ENCODE results near the gene SLC38A8.

Gene SLC38A8

GRCh38 chr16:84042308-84042878, at the start of gene SLC38A8:
SLC38A8 (minus strand) TSS chr16:84042795; CDS start chr16:84042157, 638 bp downstream.
- DNase-seq (ENCODE audit: low read depth in 2 of 2): no peak

GRCh38 chr16:84091460-84091859, 48.9 kb upstream of the SLC38A8 start:
- no peak for DNase-seq (ENCODE audit: low read depth in 2 of 2)

- DNase-seq (ENCODE audit: low read depth in 2 of 2): no peak
Observed at GRCh38 chr16:84090211-84090610, 47.6 kb upstream of the SLC38A8 start.

GRCh38 chr16:84088695-84089395, 46.2 kb upstream of the SLC38A8 start:
- peak; percentile 47 to 49 for DNase-seq (ENCODE audit: low read depth in 2 of 2)

GRCh38 chr16:84087466-84088151, 45.0 kb upstream of the SLC38A8 start:
- no peak for DNase-seq (ENCODE audit: low read depth in 2 of 2)

- DNase-seq (ENCODE audit: low read depth in 2 of 2): no peak
Observed at GRCh38 chr16:84087001-84087400, 44.4 kb upstream of the SLC38A8 start.

GRCh38 chr16:84086341-84086740, 43.7 kb upstream of the SLC38A8 start:
- DNase-seq (ENCODE audit: low read depth in 2 of 2): no peak

GRCh38 chr16:84085773-84086172, 43.2 kb upstream of the SLC38A8 start:
- no peak for DNase-seq (ENCODE audit: low read depth in 2 of 2)

- no peak for DNase-seq (ENCODE audit: low read depth in 2 of 2)
Observed at GRCh38 chr16:84085271-84085667, 42.7 kb upstream of the SLC38A8 start.

- peak; percentile 52 to 62 for DNase-seq (ENCODE audit: low read depth in 2 of 2)
Observed at GRCh38 chr16:84084570-84085270, 42.1 kb upstream of the SLC38A8 start.

GRCh38 chr16:84082835-84083569, 40.4 kb upstream of the SLC38A8 start:
- no peak for DNase-seq (ENCODE audit: low read depth in 2 of 2)

- no peak for DNase-seq (ENCODE audit: low read depth in 2 of 2)
Observed at GRCh38 chr16:84082110-84082509, 39.5 kb upstream of the SLC38A8 start.

- DNase-seq (ENCODE audit: low read depth in 2 of 2): no peak
Observed at GRCh38 chr16:84081446-84081989, 38.9 kb upstream of the SLC38A8 start.

- no peak for DNase-seq (ENCODE audit: low read depth in 2 of 2)
Observed at GRCh38 chr16:84080813-84081212, 38.2 kb upstream of the SLC38A8 start.

- no peak for DNase-seq (ENCODE audit: low read depth in 2 of 2)
Observed at GRCh38 chr16:84080378-84080777, 37.8 kb upstream of the SLC38A8 start.

GRCh38 chr16:84079664-84080063, 37.1 kb upstream of the SLC38A8 start:
- no peak for DNase-seq (ENCODE audit: low read depth in 2 of 2)

- DNase-seq (ENCODE audit: low read depth in 2 of 2): no peak
Observed at GRCh38 chr16:84075376-84075775, 32.8 kb upstream of the SLC38A8 start.

GRCh38 chr16:84074721-84075120, 32.1 kb upstream of the SLC38A8 start:
- no peak for DNase-seq (ENCODE audit: low read depth in 2 of 2)

- no peak for DNase-seq (ENCODE audit: low read depth in 2 of 2)
Observed at GRCh38 chr16:84072014-84072413, 29.4 kb upstream of the SLC38A8 start.

- no peak for DNase-seq (ENCODE audit: low read depth in 2 of 2)
Observed at GRCh38 chr16:84071121-84071520, 28.5 kb upstream of the SLC38A8 start.

- DNase-seq (ENCODE audit: low read depth in 2 of 2): no peak
Observed at GRCh38 chr16:84069540-84069939, 26.9 kb upstream of the SLC38A8 start.
